H1 (cell line): ENCODE measurements around the gene RNF130. TPM values are rescaled to one million over a fixed set of nuclear protein-coding genes. Genes with fewer than 3 reads are reported as not detected.

ENCODE experiments used
- CTCF ChIA-PET: fragments of 300-600 bp; sonication (Branson Sonifier 250); formaldehyde crosslinking; loops from one replicate; lab custom pipeline; 2021; ENCODE audit not compliant: partially characterized antibody; lab: Charles Lee
- POLR2A ChIA-PET: fragments of 300-600 bp; sonication (Branson Sonifier 250); formaldehyde crosslinking; loops from one replicate; lab custom pipeline; 2021; ENCODE audit warnings: inconsistent platforms; ENCODE audit not compliant: partially characterized antibody; lab: Charles Lee
- DNase-seq, 2 experiments: peaks; one replicate each; pipeline versions ENCODE4 v3.0.0 to v3.0.0-alpha.2; 2010 to 2022; ENCODE audit warnings: low spot score in 2 of 2, low read depth in 1 of 2, mixed read lengths in 1 of 2
- FAIRE-seq: peaks from 2 replicates; lab custom pipeline; 2011; peaks lifted over from hg19 to GRCh38; lab: Jason Lieb, UNC
- H2AFZ ChIP-seq: 2 replicates; pipeline ENCODE4 v1.8.1; 2012; ENCODE audit warnings: low read length, inconsistent platforms
- H2AK5ac ChIP-seq: 2 replicates; pipeline ENCODE4 v1.6.1; 2013; ENCODE audit warnings: low read depth, low read length
- H2BK120ac ChIP-seq: replicated peaks from 2 replicates; pipeline ENCODE3; 2013; ENCODE audit warnings: low read depth, low read length, inconsistent platforms
- H2BK12ac ChIP-seq: 2 replicates; pipeline ENCODE4 v1.6.1; 2013; ENCODE audit warnings: low read depth, low read length
- H2BK15ac ChIP-seq: 2 replicates; pipeline ENCODE4 v1.6.1; 2013; ENCODE audit warnings: low read length
- H2BK20ac ChIP-seq: 2 replicates; pipeline ENCODE4 v1.6.1; 2013; ENCODE audit warnings: low read length
- H2BK5ac ChIP-seq: 2 replicates; pipeline ENCODE4 v1.6.1; 2013; ENCODE audit warnings: low read depth, low read length
- H3K14ac ChIP-seq: 2 replicates; pipeline ENCODE4 v1.6.1; 2013; ENCODE audit warnings: inconsistent platforms; ENCODE audit not compliant: insufficient read length
- H3K18ac ChIP-seq: 2 replicates; pipeline ENCODE4 v1.6.1; 2013; ENCODE audit warnings: low read length; ENCODE audit errors: extremely low read depth
- H3K23ac ChIP-seq: 2 replicates; pipeline ENCODE4 v1.6.1; 2013; ENCODE audit warnings: inconsistent platforms; ENCODE audit not compliant: insufficient read length
- H3K23me2 ChIP-seq: 2 replicates; pipeline ENCODE4 v1.6.1; 2013; ENCODE audit warnings: low read depth, low read length
- H3K27ac ChIP-seq: 2 replicates; pipeline ENCODE4 v1.6.1; 2011; ENCODE audit warnings: low read depth, low read length, inconsistent platforms
- H3K27me3 ChIP-seq, 4 experiments: replicated peaks in 1 of 4; 1 replicate in 1 of 4; 2 replicates in 3 of 4; pipeline versions ENCODE4 v1.6.1 to v1.8.1; 2011 to 2013; ENCODE audit warnings: low read length in 3 of 4, mild to moderate bottlenecking in 3 of 4, inconsistent platforms in 2 of 4, mixed read lengths in 2 of 4, moderate library complexity in 1 of 4; ENCODE audit not compliant: control insufficient read depth in 3 of 4, insufficient read depth in 3 of 4; ENCODE audit errors: extremely low read depth in 1 of 4
- H3K36me3 ChIP-seq, 4 experiments: 2 replicates each; pipeline versions ENCODE4 v1.6.1 to v1.8.1; 2011 to 2013; ENCODE audit warnings: mild to moderate bottlenecking in 4 of 4, low read length in 3 of 4, moderate library complexity in 2 of 4, control low read depth in 1 of 4, inconsistent platforms in 1 of 4; ENCODE audit not compliant: insufficient read depth in 4 of 4, control insufficient read depth in 2 of 4
- H3K4ac ChIP-seq: replicated peaks from 2 replicates; pipeline ENCODE3; 2013; ENCODE audit warnings: low read length, low read depth, mixed read lengths, inconsistent platforms; ENCODE audit not compliant: insufficient read length
- H3K4me1 ChIP-seq, 4 experiments: replicated peaks in 1 of 4; 1 replicate in 1 of 4; 2 replicates in 3 of 4; pipeline versions ENCODE4 v1.6.1 to v1.8.1; 2011 to 2013; ENCODE audit warnings: low read length in 3 of 4, inconsistent platforms in 2 of 4, mixed read lengths in 1 of 4; ENCODE audit not compliant: insufficient read depth in 4 of 4, control insufficient read depth in 3 of 4
- H3K4me2 ChIP-seq, 2 experiments: 2 replicates each; pipeline versions ENCODE4 v1.6.1 to v1.8.1; 2011 to 2013; ENCODE audit warnings: low read depth in 2 of 2, low read length in 2 of 2, control low read depth in 1 of 2, inconsistent platforms in 1 of 2, mild to moderate bottlenecking in 1 of 2; ENCODE audit not compliant: insufficient read depth in 1 of 2
- H3K4me3 ChIP-seq, 4 experiments: fragments of 200-600, 300-600 bp in 1 of 4; sonication (generic), shearing (Covaris generic), sonication (Bioruptor Twin) in 1 of 4; 2 replicates each; pipeline versions ENCODE4 v1.5.1 to v1.8.1; 2011 to 2016; ENCODE audit warnings: low read length in 4 of 4, low read depth in 3 of 4, control low read depth in 2 of 4, inconsistent platforms in 2 of 4, mild to moderate bottlenecking in 2 of 4, mixed read lengths in 1 of 4, moderate library complexity in 1 of 4; ENCODE audit not compliant: insufficient read depth in 2 of 4; ENCODE audit errors: extremely low read depth in 1 of 4
- H3K56ac ChIP-seq: replicated peaks from 2 replicates; pipeline ENCODE3; 2013; ENCODE audit warnings: low read depth, mild to moderate bottlenecking, mixed read lengths, low read length, inconsistent platforms; ENCODE audit not compliant: insufficient read length
- H3K79me1 ChIP-seq: 2 replicates; pipeline ENCODE4 v1.6.1; 2013; ENCODE audit warnings: low read depth, low read length, control low read depth
- H3K79me2 ChIP-seq, 2 experiments: 2 replicates each; pipeline versions ENCODE4 v1.6.1 to v1.8.1; 2012 to 2013; ENCODE audit warnings: low read length in 2 of 2, mild to moderate bottlenecking in 2 of 2, inconsistent platforms in 1 of 2; ENCODE audit not compliant: insufficient read depth in 2 of 2, control insufficient read depth in 1 of 2
- H3K9ac ChIP-seq, 4 experiments: replicated peaks in 1 of 4; 1 replicate in 1 of 4; 2 replicates in 3 of 4; pipeline versions ENCODE4 v1.6.1 to v1.8.1; 2011 to 2013; ENCODE audit warnings: low read depth in 3 of 4, low read length in 3 of 4, control low read depth in 2 of 4, mild to moderate bottlenecking in 2 of 4, moderate library complexity in 2 of 4, inconsistent platforms in 1 of 4; ENCODE audit errors: extremely low read depth in 1 of 4
- H3K9me3 ChIP-seq, 2 experiments: 2 replicates each; pipeline versions ENCODE4 v1.6.1 to v1.8.1; 2012 to 2013; ENCODE audit warnings: mild to moderate bottlenecking in 2 of 2, moderate library complexity in 2 of 2, control low read depth in 1 of 2, inconsistent platforms in 1 of 2, low read depth in 1 of 2, low read length in 1 of 2, mixed read lengths in 1 of 2; ENCODE audit not compliant: insufficient read depth in 2 of 2
- H4K20me1 ChIP-seq, 2 experiments: replicated peaks in 1 of 2; 2 replicates each; pipeline versions ENCODE3 to v1.8.1; 2011 to 2013; ENCODE audit warnings: inconsistent platforms in 2 of 2, low read length in 2 of 2, mild to moderate bottlenecking in 1 of 2; ENCODE audit not compliant: insufficient read depth in 2 of 2, control insufficient read depth in 1 of 2
- H4K5ac ChIP-seq: 2 replicates; pipeline ENCODE4 v1.6.1; 2013; ENCODE audit warnings: low read length, low read depth, mixed read lengths, inconsistent platforms; ENCODE audit not compliant: insufficient read length
- H4K8ac ChIP-seq: 2 replicates; pipeline ENCODE4 v1.8.0; 2013; ENCODE audit warnings: mild to moderate bottlenecking, moderate library complexity, low read length, inconsistent platforms; ENCODE audit not compliant: insufficient read depth; ENCODE audit errors: extremely low read depth
- H4K91ac ChIP-seq: replicated peaks from 2 replicates; pipeline ENCODE3; 2013; ENCODE audit warnings: low read length, mixed read lengths, inconsistent platforms; ENCODE audit not compliant: insufficient read length
- BRCA1 ChIP-seq: IDR thresholded peaks from 2 replicates; pipeline ENCODE4 v1.6.1; 2012; ENCODE audit warnings: low read depth, low read length, improper control_type of control experiment
- GTF2F1 ChIP-seq: IDR thresholded peaks from 2 replicates; pipeline ENCODE4 v1.6.1; 2012; ENCODE audit warnings: low read depth, low read length, improper control_type of control experiment, borderline replicate concordance
- SP2 ChIP-seq: IDR thresholded peaks from 2 replicates; pipeline ENCODE4 v1.6.1; 2012; ENCODE audit warnings: mild to moderate bottlenecking, low read length, inconsistent platforms
- WGBS, 2 experiments: shearing (Covaris generic) in 1 of 2; methylation state at CpG; one replicate each; pipeline versions ENCODE4 v1.1.6 to v1.1.7; 2013 to 2015; ENCODE audit warnings: low lambda C conversion rate in 2 of 2, mixed read lengths in 2 of 2, inconsistent platforms in 1 of 2, low coverage in 1 of 2, missing lambda C conversion rate in 1 of 2; ENCODE audit not compliant: insufficient replicate concordance in 2 of 2, insufficient coverage in 1 of 2, insufficient read length in 1 of 2; ENCODE audit errors: extremely low coverage in 1 of 2, missing lambda C conversion rate in 1 of 2; 5-methylcytosine and 5-hydroxymethylcytosine counted together
- polyA plus RNA-seq, 7 experiments: library from polyadenylated mRNA; depleted of rRNA in 3 of 7; stranded (reverse) in 5 of 7; unstranded in 2 of 7; fragments of >200 nt in 5 of 7; fragments of 200-250 nt in 2 of 7; gene quantifications; 1 replicate in 5 of 7; 2 replicates in 1 of 7; 4 replicates in 1 of 7; pipeline versions ENCODE4 v1.2.1 to v1.2.3, GENCODE V29; 2011 to 2013; ENCODE audit warnings: missing spikeins in 2 of 7, mixed read lengths in 2 of 7
- total RNA-seq: library from RNA; stranded (reverse); fragmentation: NEBNext Ultra II Directional; extraction: Animal tissue kit (Norgen Biotek cat#: 25700); gene quantifications from 2 replicates; pipeline ENCODE4 v1.2.1, GENCODE V29; 2021

The RNF130 gene
- total and polyA plus RNA-seq, 2 of the 8 experiments (the other 6 are each of a cell fraction or from before 2014, with no cell fraction given) = 65.1 to 70.0 TPM

DNA sequence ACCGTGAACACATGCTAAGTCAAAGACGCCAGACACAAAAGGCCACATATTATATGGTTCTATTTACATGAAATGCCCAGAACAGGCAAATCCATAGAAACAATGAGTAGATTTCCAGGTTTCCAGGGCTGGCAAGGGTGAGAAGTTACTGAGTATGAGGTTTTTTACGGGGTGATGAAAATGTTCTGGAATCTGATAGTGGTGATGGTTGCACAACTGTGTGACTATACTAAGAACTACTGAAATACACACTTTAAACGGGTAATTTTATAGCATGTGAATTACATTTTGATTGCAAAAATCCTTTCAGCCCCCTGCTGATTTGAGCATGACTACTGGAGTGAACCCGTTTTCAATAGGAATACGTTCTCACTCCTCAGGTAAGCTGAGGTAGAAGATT is 117.1 kb downstream of the RNF130 start:
- no peaks in the 10 kb centered on the region for H3K9me3 ChIP-seq
- POLR2A ChIA-PET = no interaction called here
- no peak overlapping the region for H3K18ac ChIP-seq
- CTCF ChIA-PET = no interaction called here
- H3K4me3 ChIP-seq = no peak overlapping the region
- H3K79me1 ChIP-seq = no peaks in the 10 kb centered on the region
- no peaks in the 10 kb centered on the region for H3K23me2 ChIP-seq
- H3K79me2 ChIP-seq = no peaks in the 10 kb centered on the region
- H3K14ac ChIP-seq = no peak overlapping the region
- no peak overlapping the region for H2BK120ac ChIP-seq
- no peak overlapping the region for H4K8ac ChIP-seq
- no peak overlapping the region for H3K4me2 ChIP-seq
- H4K5ac ChIP-seq = no peak overlapping the region
- H4K20me1 ChIP-seq = peaks cover 0 to 2% of the 10 kb centered on the region in 2 experiments
- no peak overlapping the region for H4K91ac ChIP-seq
- H3K27ac ChIP-seq = no peak overlapping the region
- H3K27me3 ChIP-seq = no peaks in the 10 kb centered on the region
- H2BK12ac ChIP-seq = no peak overlapping the region
- no peaks in the 10 kb centered on the region for H3K4me1 ChIP-seq
- H3K23ac ChIP-seq = no peak overlapping the region
- no peak overlapping the region for H2BK15ac ChIP-seq
- peak in 1 of 2 experiments; percentile 7 for DNase-seq
- H3K36me3 ChIP-seq = peaks cover 3 to 17% (median 6%) of the 10 kb centered on the region in 4 experiments; a peak in 6 of 8 replicates
- no peak overlapping the region for H2BK20ac ChIP-seq
- FAIRE-seq = no peak
- H2AK5ac ChIP-seq = no peak overlapping the region
- no peak overlapping the region; a peak in 1 of 7 replicates for H3K9ac ChIP-seq
- H2BK5ac ChIP-seq = no peak overlapping the region
- H3K4ac ChIP-seq = no peak overlapping the region
- H3K56ac ChIP-seq = no peak overlapping the region
- 85% methylated on average over 6 of the region's 6 CpGs; no CpG with 5 or more reads in 1 of the 2 experiments for WGBS, 2 experiments
- H2AFZ ChIP-seq = no peak overlapping the region
- TF ChIP-seq SP2 = no peak
- TF ChIP-seq BRCA1 = no peak
- TF ChIP-seq GTF2F1 = no peak
